Measurements from ENCODE around the gene RUNX2.

Gene RUNX2

DNA sequence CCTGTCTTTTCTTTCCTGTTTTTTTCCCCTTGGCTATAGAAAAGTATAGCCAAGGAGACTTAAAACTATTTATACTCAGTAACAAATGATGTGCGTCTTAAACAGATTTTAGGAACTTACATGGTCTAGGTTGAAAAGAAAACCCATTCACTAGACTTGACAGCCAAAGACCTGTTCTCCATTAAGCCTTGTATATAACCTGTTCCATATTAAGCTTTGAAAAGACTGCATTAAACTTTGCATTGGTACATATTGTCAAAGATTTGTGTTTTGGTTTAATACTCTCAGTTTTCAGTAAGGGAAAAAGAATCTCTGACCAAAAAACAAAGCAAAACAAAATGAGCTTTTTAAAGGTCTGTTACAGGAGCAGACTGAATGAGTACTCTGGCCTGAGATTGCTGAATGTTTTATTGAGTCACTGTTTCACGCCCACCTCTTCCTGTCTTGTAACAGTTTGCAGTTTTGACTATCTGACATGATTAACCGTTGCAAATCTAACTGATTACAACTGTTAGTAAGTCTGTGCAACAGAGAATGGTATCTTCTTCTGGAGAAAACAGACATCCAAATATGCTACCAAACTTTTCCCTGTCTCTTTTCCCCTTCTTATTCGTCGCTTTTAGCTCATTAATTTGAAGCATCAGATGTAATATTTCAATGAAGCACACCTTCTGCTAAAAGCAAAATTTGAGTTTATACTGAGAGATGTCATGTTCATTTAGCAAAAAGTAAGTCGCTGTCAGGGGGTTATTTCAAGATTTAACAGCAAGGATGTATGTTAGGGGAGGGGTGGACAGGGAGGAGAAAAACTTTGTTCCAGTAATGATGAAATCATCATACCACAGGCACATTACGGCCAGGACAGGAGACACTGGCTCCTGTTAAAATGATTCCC, 108.7 kb downstream of the RUNX2 start:
- H3K36me3 Mint-ChIP-seq (ENCODE audit: insufficient read depth): peaks cover 42% of the 10 kb centered on the region
- no peaks in the 10 kb centered on the region for H3K27me3 Mint-ChIP-seq
- no peaks in the 10 kb centered on the region for H3K9me3 Mint-ChIP-seq
- ATAC-seq (replicated peaks) (peak; percentile 62), DNase-seq (no peak)
- peak overlapping the region; percentile 10 to 11 for H3K27ac Mint-ChIP-seq
- peak overlapping the region in 1 of 2 donors; percentile 51 for H3K4me3 Mint-ChIP-seq
- peaks cover 15 to 38% of the 10 kb centered on the region in 2 donors for H3K4me1 Mint-ChIP-seq (ENCODE audit: low read depth in 2 of 2)

DNA sequence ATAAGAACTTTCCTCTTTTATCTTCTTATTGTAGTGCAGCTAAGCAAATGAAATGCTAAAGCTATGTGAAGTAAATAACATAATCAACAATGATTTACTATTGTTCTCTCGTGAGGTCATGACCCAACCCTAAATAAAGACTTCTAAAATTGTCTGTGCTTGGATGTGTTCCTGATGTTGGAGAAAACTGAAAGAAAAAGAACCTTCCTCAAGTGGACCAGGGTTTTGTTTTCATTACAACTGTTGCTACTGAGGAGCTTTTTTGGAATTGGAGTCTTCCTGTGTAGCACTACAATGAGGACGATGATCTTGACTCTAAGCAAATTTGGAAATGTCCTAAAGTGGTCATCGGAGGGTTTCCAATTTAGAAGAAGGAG, 109.3 kb downstream of the RUNX2 start:
- DNase-seq: no peak
- no peak for ATAC-seq (replicated peaks)
- Mint-ChIP-seq H3K4me1 (ENCODE audit: low read depth in 2 of 2) (peaks cover 15 to 41% of the 10 kb centered on the region in 2 donors), H3K27me3 (no peaks in the 10 kb centered on the region), H3K36me3 (ENCODE audit: insufficient read depth) (peaks cover 46% of the 10 kb centered on the region), H3K9me3 (no peaks in the 10 kb centered on the region), H3K4me3 (peak overlapping the region in 1 of 2 donors; percentile 51), H3K27ac (peak overlapping the region in 1 of 2 donors; percentile 70)

DNA sequence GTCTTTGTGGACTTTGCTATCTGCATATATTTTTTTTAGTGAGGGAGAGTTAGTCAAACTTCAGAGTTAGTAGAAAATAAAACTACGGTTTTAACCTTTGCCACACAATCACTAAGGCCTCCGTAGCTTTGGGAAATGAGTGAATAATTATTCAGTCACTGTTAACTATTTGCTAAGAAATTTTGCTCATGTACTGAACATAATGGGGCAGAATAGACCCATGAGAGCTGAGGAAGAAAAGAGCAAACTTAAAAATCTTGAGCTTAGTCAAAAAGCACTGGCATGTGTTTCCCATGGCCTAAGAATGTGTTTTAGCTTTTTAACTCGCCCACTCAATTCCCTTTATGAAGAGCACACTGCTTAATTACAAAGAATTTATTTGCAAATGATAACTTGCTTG, 110.0 kb downstream of the RUNX2 start:
- H3K4me3 Mint-ChIP-seq: peak overlapping the region in 1 of 2 donors; percentile 51
- peaks cover 15 to 45% of the 10 kb centered on the region in 2 donors for H3K4me1 Mint-ChIP-seq (ENCODE audit: low read depth in 2 of 2)
- peak overlapping the region in 1 of 2 donors; percentile 70 for H3K27ac Mint-ChIP-seq
- no peaks in the 10 kb centered on the region for H3K27me3 Mint-ChIP-seq
- no peaks in the 10 kb centered on the region for H3K9me3 Mint-ChIP-seq
- ATAC-seq (replicated peaks) (no peak), DNase-seq (no peak)
- peaks cover 53% of the 10 kb centered on the region for H3K36me3 Mint-ChIP-seq (ENCODE audit: insufficient read depth)

DNA sequence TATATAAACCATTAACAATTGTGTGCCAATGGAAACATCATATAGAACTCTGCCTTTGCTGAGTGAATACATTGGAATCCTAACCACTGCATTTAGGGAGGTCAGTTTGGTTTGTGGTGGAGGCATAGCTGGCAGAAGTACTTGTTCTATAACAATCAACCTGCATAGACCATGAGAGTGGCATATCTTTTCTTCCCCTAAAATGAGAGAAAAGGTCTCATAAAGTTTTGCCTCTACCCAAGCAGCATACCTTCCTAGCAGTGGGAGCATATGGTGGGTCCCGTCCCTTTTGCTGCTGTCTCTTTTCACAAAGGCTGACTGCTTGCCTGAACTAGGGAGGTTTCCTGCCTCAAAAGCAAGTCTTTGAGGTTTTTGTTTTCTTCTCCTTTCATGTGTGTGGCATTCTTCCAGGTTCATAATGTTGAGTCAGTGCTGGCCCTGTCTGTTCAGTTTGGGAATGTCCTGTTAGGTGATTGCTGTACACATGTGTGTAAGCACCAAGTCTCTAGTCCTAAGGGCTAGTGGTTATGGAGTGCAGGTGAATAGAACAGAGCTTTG, 110.8 kb downstream of the RUNX2 start:
- DNase-seq (no peak), ATAC-seq (replicated peaks) (peak; percentile 3)
- H3K36me3 Mint-ChIP-seq (ENCODE audit: insufficient read depth): peaks cover 56% of the 10 kb centered on the region
- H3K27me3 Mint-ChIP-seq: no peaks in the 10 kb centered on the region
- H3K4me3 Mint-ChIP-seq: peak overlapping the region in 1 of 2 donors; percentile 7
- H3K4me1 Mint-ChIP-seq (ENCODE audit: low read depth in 2 of 2): peaks cover 15 to 49% of the 10 kb centered on the region in 2 donors
- H3K27ac Mint-ChIP-seq: peak overlapping the region in 1 of 2 donors; percentile 3
- H3K9me3 Mint-ChIP-seq: no peaks in the 10 kb centered on the region

DNA sequence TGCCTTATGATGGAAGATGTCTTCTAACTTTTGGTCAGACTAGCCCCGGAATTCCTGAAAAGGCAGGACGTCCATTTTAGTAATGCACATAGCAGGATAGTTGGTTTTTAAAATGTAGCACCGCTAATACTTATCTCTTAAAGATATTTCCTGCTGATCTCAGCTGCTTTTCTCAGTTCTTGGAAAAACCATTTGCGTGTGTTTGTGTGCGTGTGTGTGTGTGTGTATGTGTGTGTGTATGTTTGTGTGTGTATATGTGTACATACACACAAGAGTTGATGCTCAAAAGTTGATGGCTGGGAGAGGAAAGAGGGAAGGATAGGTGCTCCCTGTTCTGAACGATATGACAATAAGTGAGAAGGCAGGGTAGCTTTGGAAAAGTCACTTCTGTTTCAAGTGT, 111.3 kb downstream of the RUNX2 start:
- ATAC-seq (replicated peaks): no peak
- peaks cover 61% of the 10 kb centered on the region for H3K36me3 Mint-ChIP-seq (ENCODE audit: insufficient read depth)

DNA sequence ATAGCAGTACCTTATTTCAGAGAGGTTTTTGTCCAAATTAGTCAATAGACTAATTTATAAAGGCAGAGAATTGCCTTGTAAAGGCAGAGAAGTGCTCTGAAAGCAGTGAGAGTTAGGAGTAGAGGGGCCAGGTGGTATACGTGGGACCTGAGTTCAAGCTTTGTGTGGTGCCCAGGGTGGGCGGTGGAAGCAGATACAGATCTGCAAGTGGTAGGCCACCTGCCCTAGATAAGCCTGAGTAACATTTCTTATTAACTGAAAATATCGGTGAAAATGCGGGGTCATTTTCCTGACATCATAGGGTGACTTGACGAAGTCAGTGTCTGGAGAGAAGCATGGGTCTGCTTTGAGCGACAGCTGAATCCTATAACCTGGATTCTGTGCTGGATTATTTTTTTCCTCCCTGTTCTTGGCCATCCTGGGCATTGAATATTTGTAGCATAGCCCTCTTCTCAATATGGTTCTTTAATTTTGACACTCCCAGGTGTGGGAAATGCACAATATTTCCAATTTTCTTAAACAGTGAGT, 111.8 kb downstream of the RUNX2 start:
- Mint-ChIP-seq H3K4me1 (ENCODE audit: low read depth in 2 of 2) (peaks cover 11 to 50% of the 10 kb centered on the region in 2 donors), H3K36me3 (ENCODE audit: insufficient read depth) (peaks cover 66% of the 10 kb centered on the region), H3K4me3 (peak overlapping the region in 1 of 2 donors; percentile 11), H3K9me3 (no peaks in the 10 kb centered on the region), H3K27me3 (no peaks in the 10 kb centered on the region), H3K27ac (peak overlapping the region in 1 of 2 donors; percentile 3)
- ATAC-seq (replicated peaks) (no peak), DNase-seq (no peak)

More for the DNA sequence above, 111.3 kb downstream of the RUNX2 start:
- Mint-ChIP-seq H3K4me1 (ENCODE audit: low read depth in 2 of 2) (peaks cover 11 to 50% of the 10 kb centered on the region in 2 donors), H3K27ac (peak overlapping the region in 1 of 2 donors; percentile 3), H3K9me3 (no peaks in the 10 kb centered on the region), H3K27me3 (no peaks in the 10 kb centered on the region), H3K4me3 (peak overlapping the region in 1 of 2 donors; percentile 7)
- DNase-seq: no peak

DNA sequence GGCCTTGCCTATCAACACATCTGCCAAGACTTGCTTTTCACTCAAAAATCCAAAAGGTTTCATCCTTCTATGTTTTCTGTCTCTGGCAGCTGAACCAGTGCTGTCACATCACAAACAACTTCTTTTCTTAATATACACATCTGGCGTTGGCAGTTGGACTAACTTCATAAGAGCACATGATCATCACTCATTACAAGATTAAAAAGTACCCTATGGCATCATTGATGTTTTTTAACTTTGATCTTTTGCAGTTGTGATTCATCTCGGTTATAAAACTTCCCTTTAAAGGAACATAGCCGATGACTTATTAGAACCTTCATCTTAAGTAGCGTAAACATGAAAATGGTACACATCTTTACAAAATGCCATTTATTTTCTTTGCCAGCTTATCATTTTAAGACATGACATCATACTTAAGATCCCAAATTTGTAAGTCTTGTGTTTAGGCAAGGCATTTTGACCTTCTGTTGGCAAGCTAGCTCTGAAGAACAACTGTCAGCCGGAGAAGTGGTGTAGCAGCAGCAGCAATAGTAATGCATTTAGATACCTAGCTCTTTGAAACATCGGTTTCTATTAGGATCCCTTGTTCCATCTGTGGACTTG, 113.8 kb downstream of the RUNX2 start:
- ATAC-seq (replicated peaks) (peak; percentile 39), DNase-seq (no peak)
- Mint-ChIP-seq H3K4me1 (ENCODE audit: low read depth in 2 of 2) (peaks cover 4 to 46% of the 10 kb centered on the region in 2 donors), H3K27me3 (no peaks in the 10 kb centered on the region), H3K4me3 (peak overlapping the region in 1 of 2 donors; percentile 19), H3K27ac (peak overlapping the region in 1 of 2 donors; percentile 29), H3K36me3 (ENCODE audit: insufficient read depth) (peaks cover 78% of the 10 kb centered on the region), H3K9me3 (no peaks in the 10 kb centered on the region)

DNA sequence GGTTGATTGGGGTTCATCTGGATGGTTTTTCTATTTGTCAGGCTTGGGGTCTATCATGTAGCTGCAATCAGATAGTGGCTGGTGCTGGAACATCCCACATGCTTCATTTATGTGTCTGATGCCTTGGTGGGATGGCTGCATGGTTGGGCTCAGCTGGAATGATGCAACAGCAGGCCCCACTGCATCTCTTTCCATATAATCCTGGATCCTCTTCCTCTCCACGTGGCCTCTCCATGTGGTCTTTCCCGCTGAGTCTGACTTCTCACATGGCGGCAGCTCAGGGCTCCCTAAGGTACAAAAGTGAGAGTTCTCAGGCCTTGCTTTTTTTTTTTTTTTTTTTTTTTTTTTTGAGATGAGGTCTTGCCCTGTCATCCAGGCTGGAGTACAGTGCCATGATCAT, 114.6 kb downstream of the RUNX2 start:
- no peaks in the 10 kb centered on the region for H3K27me3 Mint-ChIP-seq

DNA sequence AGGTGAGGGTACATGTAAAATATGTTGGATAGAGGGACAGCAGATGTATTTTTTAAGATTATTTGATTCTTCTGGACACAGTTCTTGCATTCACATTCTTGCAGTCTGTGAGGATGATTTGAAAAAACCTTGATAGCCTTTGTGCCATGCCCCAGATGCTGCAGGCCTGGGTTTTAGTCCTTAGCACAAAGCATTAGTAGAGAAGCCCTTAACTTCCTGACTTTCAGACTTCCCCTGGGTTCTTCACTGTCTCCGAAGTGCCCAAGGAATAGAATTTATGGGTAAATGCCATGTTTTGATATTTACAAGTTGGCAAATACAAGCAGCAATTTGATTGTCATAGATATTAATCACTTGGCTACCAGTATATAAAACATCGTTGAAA, 117.2 kb downstream of the RUNX2 start:
- DNase-seq (no peak), ATAC-seq (replicated peaks) (no peak)
- Mint-ChIP-seq H3K9me3 (no peaks in the 10 kb centered on the region), H3K27me3 (no peaks in the 10 kb centered on the region), H3K4me3 (peak overlapping the region in 1 of 2 donors; percentile 36), H3K27ac (peak overlapping the region in 1 of 2 donors; percentile 68), H3K36me3 (ENCODE audit: insufficient read depth) (peaks cover 57% of the 10 kb centered on the region), H3K4me1 (ENCODE audit: low read depth in 2 of 2) (peaks cover 14 to 40% of the 10 kb centered on the region in 2 donors)

More for the DNA sequence above, 114.6 kb downstream of the RUNX2 start:
- ATAC-seq (replicated peaks): no peak
- peaks cover 71% of the 10 kb centered on the region for H3K36me3 Mint-ChIP-seq (ENCODE audit: insufficient read depth)
- no peak for DNase-seq
- H3K27ac Mint-ChIP-seq: peak overlapping the region in 1 of 2 donors; percentile 29
- no peaks in the 10 kb centered on the region for H3K9me3 Mint-ChIP-seq
- peaks cover 0 to 46% of the 10 kb centered on the region in 2 donors for H3K4me1 Mint-ChIP-seq (ENCODE audit: low read depth in 2 of 2)
- H3K4me3 Mint-ChIP-seq: peak overlapping the region in 1 of 2 donors; percentile 17

DNA sequence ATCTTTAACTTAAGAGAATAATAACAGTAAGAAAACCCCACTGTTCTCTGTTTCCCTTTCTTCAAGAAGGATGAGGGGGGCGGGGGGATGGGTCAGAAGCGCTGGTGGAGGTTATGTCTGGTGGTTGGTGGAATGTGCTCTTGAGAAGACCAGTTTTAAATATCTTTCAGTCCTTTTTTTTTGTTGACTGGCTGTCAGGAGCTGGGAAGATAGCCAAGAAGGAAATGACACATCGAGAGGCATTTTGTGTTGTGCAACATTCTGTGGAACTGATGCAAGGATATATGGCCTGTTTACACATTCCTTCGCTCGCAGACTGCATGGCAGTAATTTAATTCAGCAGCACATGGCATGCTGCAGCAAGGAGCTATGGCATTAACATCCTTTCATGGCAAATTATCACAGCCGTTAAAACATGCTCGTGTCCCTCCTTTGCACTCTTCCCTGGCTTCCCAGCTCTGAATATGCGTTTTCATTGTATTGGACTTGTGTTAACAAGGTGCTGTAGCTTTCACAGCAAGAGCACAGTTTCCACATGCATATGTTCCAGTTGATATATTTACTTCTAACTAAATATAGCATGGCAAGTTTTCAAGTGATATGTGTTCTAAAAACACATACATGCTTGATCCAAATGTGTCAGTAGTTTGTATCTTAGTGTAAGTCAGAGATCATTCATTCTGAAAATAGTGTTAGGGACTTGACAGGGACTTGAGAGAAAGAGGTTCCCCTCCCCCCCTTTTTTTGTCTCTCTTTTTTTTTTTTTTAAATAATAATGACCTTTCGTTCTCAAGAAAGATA, 117.8 kb downstream of the RUNX2 start:
- H3K4me3 Mint-ChIP-seq: peak overlapping the region in 1 of 2 donors; percentile 36
- H3K27me3 Mint-ChIP-seq: no peaks in the 10 kb centered on the region
- H3K36me3 Mint-ChIP-seq (ENCODE audit: insufficient read depth): peaks cover 53% of the 10 kb centered on the region
- ATAC-seq (replicated peaks): peak; percentile 70
- DNase-seq: peak in 1 of 3 experiments; percentile 30
- H3K27ac Mint-ChIP-seq: peak overlapping the region in 1 of 2 donors; percentile 68
- no peaks in the 10 kb centered on the region for H3K9me3 Mint-ChIP-seq
- H3K4me1 Mint-ChIP-seq (ENCODE audit: low read depth in 2 of 2): peaks cover 20 to 45% of the 10 kb centered on the region in 2 donors

DNA sequence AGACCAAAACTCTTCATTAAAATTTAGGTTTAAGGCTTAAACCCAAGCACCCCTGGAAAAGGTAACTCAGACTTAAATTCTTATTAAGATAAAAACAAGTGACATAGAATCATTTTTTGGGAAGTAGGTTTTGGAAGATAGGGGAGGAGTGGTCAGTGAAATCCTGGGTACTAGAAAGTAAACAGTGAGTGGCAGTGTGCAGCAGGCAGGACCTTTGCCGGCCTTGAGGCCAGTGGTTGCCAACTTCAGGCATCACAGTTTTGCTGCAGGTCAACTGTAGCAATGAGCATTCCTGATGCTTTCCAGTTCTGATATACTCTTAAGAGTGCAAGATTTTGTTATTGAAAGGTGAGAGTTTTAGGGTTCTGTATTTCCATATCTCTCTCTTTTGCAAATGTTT, 118.9 kb downstream of the RUNX2 start:
- Mint-ChIP-seq H3K36me3 (ENCODE audit: insufficient read depth) (peaks cover 44% of the 10 kb centered on the region), H3K4me3 (no peak overlapping the region), H3K9me3 (no peaks in the 10 kb centered on the region), H3K4me1 (ENCODE audit: low read depth in 2 of 2) (peaks cover 31 to 47% of the 10 kb centered on the region in 2 donors), H3K27me3 (no peaks in the 10 kb centered on the region), H3K27ac (no peak overlapping the region)
- ATAC-seq (replicated peaks) (no peak), DNase-seq (no peak)

DNA sequence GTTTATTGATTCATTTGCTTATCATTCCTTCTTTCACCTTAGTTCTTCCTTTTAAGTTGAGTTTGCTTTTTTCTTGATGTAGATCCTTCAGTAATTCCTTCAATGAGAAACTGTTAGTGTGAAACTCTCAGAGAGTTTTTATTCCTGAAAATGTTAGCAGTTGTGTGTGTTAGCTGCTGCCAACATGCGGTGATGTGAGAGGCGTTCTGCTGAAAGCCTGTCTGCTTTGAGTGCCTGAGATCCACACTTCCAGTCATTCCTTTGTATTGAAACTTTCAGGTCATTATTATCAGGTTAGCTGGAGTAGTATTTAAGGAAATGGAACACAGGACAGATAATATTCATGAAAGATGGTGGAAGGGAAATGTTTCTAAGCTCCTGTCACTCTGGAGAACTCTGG, 119.6 kb downstream of the RUNX2 start:
- ATAC-seq (replicated peaks) (no peak), DNase-seq (no peak)
- H3K27ac Mint-ChIP-seq: peak overlapping the region in 1 of 2 donors; percentile 61
- H3K9me3 Mint-ChIP-seq: no peaks in the 10 kb centered on the region
- H3K4me1 Mint-ChIP-seq (ENCODE audit: low read depth in 2 of 2): peaks cover 32 to 47% of the 10 kb centered on the region in 2 donors
- H3K27me3 Mint-ChIP-seq: no peaks in the 10 kb centered on the region
- H3K36me3 Mint-ChIP-seq (ENCODE audit: insufficient read depth): peaks cover 37% of the 10 kb centered on the region
- H3K4me3 Mint-ChIP-seq: peak overlapping the region in 1 of 2 donors; percentile 4

All from effector memory CD8-positive, alpha-beta T cell (primary cell).